ENCODE data around the gene STX2.
"Not testable (repeated sequence)": the region's sequence is repeated elsewhere in the genome, so short reads cannot be mapped to it uniquely, and the experiment has no call there.

Gene STX2

GRCh38 chr12:130752692-130753230, 86.3 kb downstream of the STX2 start:
- H3K27ac ChIP-seq (ENCODE audit: low read length), result no peak overlapping the region
- no peak overlapping the region for H3K4me3 ChIP-seq (ENCODE audit: low read length)
- no peak overlapping the region for H2AFZ ChIP-seq (ENCODE audit: low read length)
- H4K20me1 ChIP-seq (ENCODE audit: insufficient read depth, low read length), result no peaks in the 10 kb centered on the region
- TF ChIP-seq EZH2phosphoT487 (IDR thresholded peaks at IDR 0.05; ENCODE audit: low read length), result no peak
- no peak for TF ChIP-seq CTCF (IDR thresholded peaks at IDR 0.05; ENCODE audit: low read length)
- TF ChIP-seq EZH2 (optimal IDR thresholded peaks at IDR 0.05; ENCODE audit: low read depth, low read length), result no peak
- no peaks in the 10 kb centered on the region for H3K4me1 ChIP-seq (ENCODE audit: low read length)
- no peak overlapping the region for H3K9ac ChIP-seq (ENCODE audit: low read length)
- H3K36me3 ChIP-seq (replicated peaks; ENCODE audit: insufficient read depth, low read length), result no peaks in the 10 kb centered on the region
- DNase-seq, result no peak
- H3K9me2 ChIP-seq (replicated peaks; ENCODE audit: insufficient read depth, low read length), result no peaks in the 10 kb centered on the region
- no peaks in the 10 kb centered on the region for H3K79me2 ChIP-seq (ENCODE audit: low read length)
- H3K4me2 ChIP-seq (ENCODE audit: low read depth, low read length), result no peak overlapping the region
- H3K9me3 ChIP-seq (replicated peaks; ENCODE audit: insufficient read depth, low read length), result no peaks in the 10 kb centered on the region
- H3F3A ChIP-seq (ENCODE audit: insufficient read depth, low read length), result no peaks in the 10 kb centered on the region
- no peaks in the 10 kb centered on the region for H3K27me3 ChIP-seq (replicated peaks; ENCODE audit: insufficient read depth, low read length)

GRCh38 chr12:130752037-130752436, 87.0 kb downstream of the STX2 start:
- not testable (repeated sequence) for H3F3A ChIP-seq (ENCODE audit: insufficient read depth, low read length); DNase-seq; H3K27me3 ChIP-seq (replicated peaks; ENCODE audit: insufficient read depth, low read length); H3K27ac ChIP-seq (ENCODE audit: low read length); H3K9ac ChIP-seq (ENCODE audit: low read length); H3K4me2 ChIP-seq (ENCODE audit: low read depth, low read length); H3K9me3 ChIP-seq (replicated peaks; ENCODE audit: insufficient read depth, low read length); H3K4me1 ChIP-seq (ENCODE audit: low read length); H2AFZ ChIP-seq (ENCODE audit: low read length); H3K9me2 ChIP-seq (replicated peaks; ENCODE audit: insufficient read depth, low read length); H4K20me1 ChIP-seq (ENCODE audit: insufficient read depth, low read length); H3K36me3 ChIP-seq (replicated peaks; ENCODE audit: insufficient read depth, low read length); H3K4me3 ChIP-seq (ENCODE audit: low read length); H3K79me2 ChIP-seq (ENCODE audit: low read length)

GRCh38 chr12:130748786-130749185, 90.3 kb downstream of the STX2 start:
- Histone ChIP-seq H3K9me3 (replicated peaks; ENCODE audit: insufficient read depth, low read length) (no peaks in the 10 kb centered on the region), H3K4me2 (ENCODE audit: low read depth, low read length) (no peak overlapping the region), H3F3A (ENCODE audit: insufficient read depth, low read length) (no peaks in the 10 kb centered on the region), H3K79me2 (ENCODE audit: low read length) (no peaks in the 10 kb centered on the region), H3K27me3 (replicated peaks; ENCODE audit: insufficient read depth, low read length) (no peaks in the 10 kb centered on the region; the same call in 1 of the 2 replicates), H4K20me1 (ENCODE audit: insufficient read depth, low read length) (no peaks in the 10 kb centered on the region), H3K4me1 (ENCODE audit: low read length) (no peaks in the 10 kb centered on the region), H3K27ac (ENCODE audit: low read length) (no peak overlapping the region), H2AFZ (ENCODE audit: low read length) (no peak overlapping the region), H3K9ac (ENCODE audit: low read length) (no peak overlapping the region), H3K36me3 (replicated peaks; ENCODE audit: insufficient read depth, low read length) (no peaks in the 10 kb centered on the region), H3K4me3 (ENCODE audit: low read length) (no peak overlapping the region), H3K9me2 (replicated peaks; ENCODE audit: insufficient read depth, low read length) (no peaks in the 10 kb centered on the region)
- TF ChIP-seq CTCF (IDR thresholded peaks at IDR 0.05; ENCODE audit: low read length) (no peak), EZH2phosphoT487 (IDR thresholded peaks at IDR 0.05; ENCODE audit: low read length) (no peak), EZH2 (optimal IDR thresholded peaks at IDR 0.05; ENCODE audit: low read depth, low read length) (no peak)
- no peak for DNase-seq

GRCh38 chr12:130747867-130748740, 90.9 kb downstream of the STX2 start:
- Histone ChIP-seq H3K27me3 (replicated peaks; ENCODE audit: insufficient read depth, low read length) (no peaks in the 10 kb centered on the region; the same call in 1 of the 2 replicates), H3K9me2 (replicated peaks; ENCODE audit: insufficient read depth, low read length) (no peaks in the 10 kb centered on the region), H4K20me1 (ENCODE audit: insufficient read depth, low read length) (no peaks in the 10 kb centered on the region), H3K9ac (ENCODE audit: low read length) (no peak overlapping the region), H3K79me2 (ENCODE audit: low read length) (no peaks in the 10 kb centered on the region), H3K4me2 (ENCODE audit: low read depth, low read length) (no peak overlapping the region), H3K36me3 (replicated peaks; ENCODE audit: insufficient read depth, low read length) (no peaks in the 10 kb centered on the region), H3K4me3 (ENCODE audit: low read length) (no peak overlapping the region), H3F3A (ENCODE audit: insufficient read depth, low read length) (no peaks in the 10 kb centered on the region), H3K9me3 (replicated peaks; ENCODE audit: insufficient read depth, low read length) (no peaks in the 10 kb centered on the region), H3K27ac (ENCODE audit: low read length) (no peak overlapping the region), H3K4me1 (ENCODE audit: low read length) (no peaks in the 10 kb centered on the region), H2AFZ (ENCODE audit: low read length) (no peak overlapping the region)
- TF ChIP-seq CTCF (IDR thresholded peaks at IDR 0.05; ENCODE audit: low read length) (peak; percentile 56), EZH2phosphoT487 (IDR thresholded peaks at IDR 0.05; ENCODE audit: low read length) (no peak)
- peak; percentile 45 for DNase-seq
